Activated T-cell treated with anti-CD3 and anti-CD28 coated beads, Interleukin-2, amount 50 U/mL, for 4 hours (primary cell): ENCODE data around the gene TMA7B. TPM values are rescaled to one million over a fixed set of nuclear protein-coding genes. Genes with fewer than 3 reads are reported as not detected.

Source experiments
- ATAC-seq, 2 donors: fragments of 200-7000 bp; cut with Tn5 transposase; one replicate each; pipeline ENCODE4 v1.10.0; 2021
- DNase-seq: peaks from one replicate; pipeline ENCODE4 v3.0.0-alpha.2; 2020
- H3K27me3 Mint-ChIP-seq: one replicate; pipeline ENCODE4 v1.8.0; 2021; ENCODE audit warnings: low read depth, mixed read lengths
- H3K36me3 Mint-ChIP-seq: one replicate; pipeline ENCODE4 v1.8.0; 2022; ENCODE audit warnings: mixed read lengths; ENCODE audit not compliant: insufficient read depth
- H3K4me1 Mint-ChIP-seq: one replicate; pipeline ENCODE4 v1.8.0; 2021; ENCODE audit warnings: low read depth, mixed read lengths
- H3K4me3 Mint-ChIP-seq: one replicate; pipeline ENCODE4 v1.8.0; 2021; ENCODE audit warnings: mild to moderate bottlenecking, moderate library complexity, mixed read lengths
- H3K9me3 Mint-ChIP-seq: one replicate; pipeline ENCODE4 v1.8.0; 2021; ENCODE audit warnings: mixed read lengths
- total RNA-seq, 3 donors: library from RNA; stranded (reverse); gene quantifications; one replicate each; pipeline ENCODE4 v1.2.1, GENCODE V29; 2021

The TMA7B gene
- total RNA-seq: under 1 TPM; 0.61 to 0.92 (median 0.76) TPM

DNA sequence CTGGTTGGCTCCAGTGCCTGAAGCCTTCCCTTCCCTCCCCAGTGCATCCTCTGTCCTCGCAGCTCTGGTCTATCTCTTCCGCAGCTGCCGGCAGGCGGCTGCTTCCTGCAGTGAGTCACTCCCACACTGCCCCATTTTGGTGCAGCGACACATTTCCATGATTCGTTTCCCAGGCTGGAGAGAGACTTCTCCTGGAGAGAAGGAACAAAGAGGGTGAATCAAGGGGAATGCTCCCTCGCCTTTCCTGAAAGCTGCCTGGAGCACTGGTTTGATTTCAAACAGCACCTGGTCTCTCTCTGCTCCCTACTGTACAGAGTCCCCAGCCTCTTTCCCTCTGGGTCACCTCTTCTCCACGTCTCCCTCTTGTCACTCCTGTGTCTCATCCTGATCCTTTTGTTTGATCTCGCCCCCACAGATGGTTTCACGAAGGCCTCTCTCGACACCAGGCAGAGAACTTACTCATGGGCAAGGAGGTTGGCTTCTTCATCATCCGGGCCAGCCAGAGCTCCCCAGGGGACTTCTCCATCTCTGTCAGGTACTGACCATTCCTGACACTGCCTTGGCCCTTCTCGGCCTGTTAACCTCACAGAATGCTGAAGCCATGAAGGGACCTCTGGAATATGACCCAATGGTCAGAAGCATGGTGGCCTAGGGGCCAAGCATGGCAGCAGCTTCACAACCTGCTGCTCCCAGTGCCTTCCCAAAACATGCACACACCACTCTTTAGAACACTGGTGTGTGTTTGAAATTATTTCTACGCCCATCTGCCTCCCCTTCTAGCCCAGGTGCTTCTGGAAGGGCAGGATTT, at the start of gene TMA7B:
TSS of gene TMA7B (plus strand) at position 758 of the 808 bp plus-strand sequence. CDS start 3,978 bp downstream, outside the sequence.
- Mint-ChIP-seq H3K36me3 (peaks cover 44% of the 10 kb centered on the region), H3K4me1 (peaks cover 69% of the 10 kb centered on the region), H3K9me3 (no peaks in the 10 kb centered on the region), H3K4me3 (peak within 1 kb of the TSS; percentile 53), H3K27me3 (no peaks in the 10 kb centered on the region)
- ATAC-seq (peak; percentile 29 to 41), DNase-seq (peak; percentile 28)

DNA sequence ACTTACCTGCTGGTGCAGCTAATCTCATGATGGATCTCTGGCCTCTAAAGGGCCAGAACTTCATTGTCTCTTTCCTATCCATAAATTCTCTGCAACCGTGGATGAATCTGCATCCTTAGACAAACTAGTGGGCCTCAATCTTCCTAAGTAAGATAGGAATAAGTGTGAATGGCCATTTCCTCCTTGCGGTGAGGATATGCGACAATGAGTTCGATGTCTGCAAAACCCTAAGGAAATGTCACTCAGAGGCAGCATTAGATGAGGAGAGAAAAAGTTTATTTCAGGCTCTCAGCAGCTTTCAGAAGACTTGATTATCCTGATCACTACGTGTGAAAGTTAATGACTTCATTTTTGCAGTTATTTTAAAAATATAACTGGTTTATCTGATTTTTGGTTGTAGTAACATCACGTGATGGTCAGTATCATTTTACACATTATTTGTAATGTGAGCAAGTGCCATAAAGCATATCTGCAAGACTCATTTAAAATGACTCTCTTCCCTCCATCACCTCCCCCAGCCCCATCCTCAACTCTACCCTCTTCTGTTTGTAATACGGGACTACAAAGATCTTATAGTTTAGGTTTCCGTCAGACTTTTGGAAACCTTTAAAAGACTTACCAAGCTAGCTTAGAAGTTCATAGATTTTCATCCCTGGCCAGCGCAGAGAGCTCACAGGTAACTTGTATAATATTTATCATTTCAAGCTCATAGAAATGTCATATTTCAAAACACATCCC, 49.2 kb upstream of the TMA7B start:
- Mint-ChIP-seq H3K4me3 (peak overlapping the region; percentile 79), H3K36me3 (peaks cover 5% of the 10 kb centered on the region), H3K27me3 (no peaks in the 10 kb centered on the region), H3K4me1 (peaks cover 91% of the 10 kb centered on the region), H3K9me3 (no peaks in the 10 kb centered on the region)
- no peak for DNase-seq
- ATAC-seq: no peak

DNA sequence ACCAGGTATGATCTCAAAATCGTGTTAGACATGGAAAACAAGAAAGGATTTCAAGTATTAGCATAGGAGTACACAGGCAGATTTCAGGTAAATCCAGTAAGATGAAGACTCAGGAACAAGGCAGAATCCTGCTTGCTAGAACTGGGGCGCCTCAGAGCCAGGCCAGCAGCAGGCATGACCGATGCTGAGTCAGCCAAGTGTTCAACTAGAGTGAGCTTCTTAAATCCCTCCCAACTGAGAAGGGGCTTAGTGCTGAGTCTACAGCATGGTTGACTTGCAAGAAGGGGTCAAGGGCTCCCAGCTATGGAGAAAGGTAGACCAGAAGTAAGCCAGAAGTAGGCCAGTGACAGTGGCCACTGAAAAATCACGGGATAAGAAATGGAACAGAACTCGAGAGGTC, 46.9 kb upstream of the TMA7B start:
- peak overlapping the region; percentile 79 for H3K4me3 Mint-ChIP-seq
- no peaks in the 10 kb centered on the region for H3K9me3 Mint-ChIP-seq
- ATAC-seq: peak in 1 of 2 donors; percentile 25
- H3K4me1 Mint-ChIP-seq: peaks cover 96% of the 10 kb centered on the region
- peaks cover 7% of the 10 kb centered on the region for H3K36me3 Mint-ChIP-seq
- H3K27me3 Mint-ChIP-seq: no peaks in the 10 kb centered on the region
- DNase-seq: no peak

DNA sequence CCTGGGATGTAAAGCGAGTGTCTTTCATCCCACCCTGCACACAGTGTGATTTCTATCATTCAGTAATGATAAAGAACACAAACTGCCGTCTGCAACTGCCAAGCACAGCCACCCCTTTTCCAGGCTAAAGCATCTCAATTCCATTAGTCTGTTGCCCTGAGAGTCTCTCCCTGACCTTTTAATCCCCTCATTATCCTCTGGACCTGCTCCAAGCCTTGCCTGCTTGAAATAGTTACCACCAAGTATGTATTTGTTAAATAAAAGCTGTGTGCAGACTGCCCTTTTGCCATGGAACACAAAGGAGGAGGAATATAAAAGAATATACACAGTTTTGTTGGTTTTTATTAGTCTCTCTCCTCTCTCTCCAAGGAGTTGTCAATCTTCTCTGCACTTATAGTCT, 46.3 kb upstream of the TMA7B start:
- Mint-ChIP-seq H3K4me1 (peaks cover 94% of the 10 kb centered on the region), H3K4me3 (peak overlapping the region; percentile 79), H3K36me3 (peaks cover 7% of the 10 kb centered on the region), H3K9me3 (no peaks in the 10 kb centered on the region), H3K27me3 (no peaks in the 10 kb centered on the region)
- ATAC-seq: no peak
- DNase-seq: no peak

DNA sequence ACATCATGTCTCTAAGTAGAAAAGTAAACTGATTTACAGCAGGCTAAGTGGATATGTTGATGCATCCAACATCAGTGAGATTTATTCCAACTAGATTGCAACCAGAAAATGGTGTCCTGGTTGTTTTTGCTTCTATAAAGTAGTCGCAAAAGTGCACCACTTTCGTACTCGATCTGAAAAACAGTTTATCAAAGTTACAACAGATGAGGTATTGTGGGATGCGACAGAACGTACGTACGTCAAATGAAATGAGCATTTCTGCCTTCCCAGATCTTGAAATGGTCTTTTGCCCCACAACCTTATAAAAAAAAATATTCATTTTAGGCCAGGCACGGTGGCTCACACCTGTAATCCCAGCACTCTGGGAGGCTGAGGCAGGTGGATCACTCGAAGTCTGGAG, 45.6 kb upstream of the TMA7B start:
- Mint-ChIP-seq H3K27me3 (no peaks in the 10 kb centered on the region), H3K9me3 (no peaks in the 10 kb centered on the region), H3K4me1 (peaks cover 93% of the 10 kb centered on the region), H3K4me3 (peak overlapping the region; percentile 29), H3K36me3 (peaks cover 8% of the 10 kb centered on the region)
- no peak for ATAC-seq
- DNase-seq: no peak

DNA sequence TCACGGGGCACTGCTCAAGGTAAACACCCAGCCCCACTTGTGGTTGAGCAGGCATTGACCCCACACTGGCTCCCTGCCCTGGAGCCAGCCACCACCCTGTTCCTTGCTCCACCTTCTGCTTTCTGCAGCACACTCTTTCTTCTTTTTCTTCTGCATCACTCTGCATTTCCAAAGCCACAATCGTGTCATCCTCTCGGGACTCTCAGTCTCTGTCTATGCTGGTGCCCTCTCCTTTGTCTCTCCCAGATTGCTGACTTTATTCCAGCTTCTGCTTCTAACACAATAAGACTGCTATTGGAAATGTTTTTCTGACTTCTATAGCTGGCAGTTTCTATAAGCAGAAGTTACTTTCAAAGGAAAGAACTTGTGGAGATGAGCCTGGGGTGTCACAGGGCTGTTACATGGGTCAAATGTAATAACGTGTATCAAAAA, 44.9 kb upstream of the TMA7B start:
- Mint-ChIP-seq H3K36me3 (peaks cover 5% of the 10 kb centered on the region), H3K27me3 (no peaks in the 10 kb centered on the region), H3K9me3 (no peaks in the 10 kb centered on the region), H3K4me3 (peak overlapping the region; percentile 60), H3K4me1 (peaks cover 93% of the 10 kb centered on the region)
- no peak for DNase-seq
- no peak for ATAC-seq

DNA sequence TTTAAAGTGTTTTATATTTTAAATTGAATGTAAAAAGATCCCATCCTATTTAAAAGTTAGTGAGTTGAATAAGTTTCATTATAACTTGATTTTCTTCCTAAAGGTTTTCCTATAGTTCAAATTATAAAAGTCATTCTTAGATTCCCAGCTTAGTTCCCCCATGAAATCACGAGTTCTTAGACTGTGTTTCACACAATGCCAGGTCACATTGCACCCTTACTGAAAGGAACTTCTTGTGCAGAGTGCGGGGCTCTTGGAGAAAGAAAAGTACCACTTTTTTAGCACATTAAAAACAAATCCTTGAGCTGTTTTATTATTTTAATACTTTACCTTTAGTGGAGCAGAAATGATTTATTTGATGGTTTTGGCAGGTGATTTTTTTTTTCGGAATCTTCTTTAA, 43.7 kb upstream of the TMA7B start:
- peaks cover 93% of the 10 kb centered on the region for H3K4me1 Mint-ChIP-seq
- peaks cover 3% of the 10 kb centered on the region for H3K36me3 Mint-ChIP-seq
- no peaks in the 10 kb centered on the region for H3K9me3 Mint-ChIP-seq
- ATAC-seq (no peak), DNase-seq (no peak)
- H3K27me3 Mint-ChIP-seq: no peaks in the 10 kb centered on the region
- H3K4me3 Mint-ChIP-seq: peak overlapping the region; percentile 17

DNA sequence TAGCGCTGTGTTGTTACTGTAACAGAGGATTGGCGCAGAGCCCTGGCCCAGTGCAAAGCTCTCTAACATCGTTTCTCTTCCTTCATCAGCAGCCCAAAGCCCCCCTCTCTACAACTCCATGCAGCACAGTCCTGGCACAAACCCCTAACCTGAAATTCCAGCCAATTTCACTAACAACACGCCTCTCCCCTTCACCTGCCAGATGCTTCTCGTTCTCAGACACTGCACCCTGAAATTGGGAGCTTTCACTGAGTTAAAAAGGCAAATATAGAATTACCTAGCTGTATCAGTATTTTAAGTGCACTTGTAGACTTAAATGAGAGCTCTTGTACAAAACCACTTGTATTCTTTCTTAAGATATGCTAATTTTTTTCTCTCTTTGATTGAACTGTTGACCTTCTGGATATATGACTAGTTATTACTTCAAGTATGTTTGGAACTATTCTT, 43.0 kb upstream of the TMA7B start:
- H3K27me3 Mint-ChIP-seq: no peaks in the 10 kb centered on the region
- no peak for DNase-seq

DNA sequence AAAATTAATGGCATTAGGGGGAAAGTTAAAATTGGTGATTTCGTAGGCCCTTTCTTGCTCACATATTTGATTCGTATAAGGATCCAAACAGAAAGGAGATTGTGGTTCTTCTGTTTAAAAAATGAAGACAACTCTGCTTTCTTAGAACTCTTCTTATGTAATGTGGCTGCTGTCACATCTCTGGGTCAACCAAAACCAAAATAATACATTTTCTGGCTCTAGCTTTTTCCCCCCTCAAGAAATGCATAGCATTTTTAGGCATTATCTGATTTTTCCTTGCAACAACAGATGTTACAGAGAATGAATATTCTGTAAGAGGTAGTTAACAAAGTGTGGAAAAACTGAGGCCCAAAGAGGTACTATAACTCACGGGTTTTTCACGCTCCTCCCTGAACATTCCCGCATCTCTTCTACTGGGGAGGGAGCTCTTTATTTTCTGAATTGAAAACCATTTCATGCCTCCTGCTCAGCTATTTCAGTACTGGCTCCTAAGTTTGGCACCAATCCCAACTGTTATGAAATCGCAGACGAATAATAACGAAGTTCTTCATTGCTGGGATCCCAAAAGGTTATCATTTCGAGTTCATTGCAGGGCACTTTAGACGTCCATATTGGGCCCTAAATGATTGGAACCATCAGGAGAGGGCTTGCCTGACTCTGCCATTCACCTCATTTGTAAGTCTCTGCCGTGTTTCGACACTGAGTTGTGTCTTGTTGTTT, 42.3 kb upstream of the TMA7B start:
- Mint-ChIP-seq H3K27me3 (no peaks in the 10 kb centered on the region), H3K4me3 (peak overlapping the region; percentile 67), H3K36me3 (peaks cover 10% of the 10 kb centered on the region), H3K9me3 (no peaks in the 10 kb centered on the region), H3K4me1 (peaks cover 90% of the 10 kb centered on the region)
- ATAC-seq (no peak), DNase-seq (no peak)

More for the DNA sequence above, 43.0 kb upstream of the TMA7B start:
- Mint-ChIP-seq H3K4me1 (peaks cover 91% of the 10 kb centered on the region), H3K36me3 (peaks cover 7% of the 10 kb centered on the region), H3K4me3 (peak overlapping the region; percentile 67), H3K9me3 (no peaks in the 10 kb centered on the region)
- ATAC-seq: no peak

DNA sequence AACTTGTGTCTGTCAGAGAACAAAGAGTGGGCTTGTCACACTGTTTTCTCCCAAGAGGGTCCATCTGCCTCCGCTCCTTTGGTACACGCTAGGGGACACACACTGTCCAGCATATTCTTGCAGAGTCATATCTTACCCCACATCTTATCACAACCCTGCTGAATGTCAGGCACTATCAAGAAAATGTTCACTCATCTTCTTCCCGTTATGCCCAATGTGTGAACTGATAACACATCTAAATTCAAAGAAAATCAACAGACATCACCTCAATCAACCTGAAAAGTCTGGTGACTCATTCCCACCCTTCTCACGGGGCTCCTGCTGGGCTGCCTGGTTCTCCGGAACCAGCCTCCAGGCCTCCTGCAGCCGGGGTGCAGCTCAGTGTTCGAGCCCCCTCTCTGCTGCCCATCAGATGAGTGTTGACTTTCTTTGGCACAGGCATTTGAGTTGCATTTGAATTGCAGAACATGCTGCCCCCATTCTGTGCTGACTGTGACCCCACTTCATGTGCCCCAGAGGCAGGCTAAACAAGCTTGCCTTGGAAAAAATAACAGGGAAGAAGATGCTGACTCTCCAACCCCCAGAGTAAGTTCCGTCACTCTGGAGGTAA, 40.0 kb upstream of the TMA7B start:
- ATAC-seq: peak; percentile 82 to 83

DNA sequence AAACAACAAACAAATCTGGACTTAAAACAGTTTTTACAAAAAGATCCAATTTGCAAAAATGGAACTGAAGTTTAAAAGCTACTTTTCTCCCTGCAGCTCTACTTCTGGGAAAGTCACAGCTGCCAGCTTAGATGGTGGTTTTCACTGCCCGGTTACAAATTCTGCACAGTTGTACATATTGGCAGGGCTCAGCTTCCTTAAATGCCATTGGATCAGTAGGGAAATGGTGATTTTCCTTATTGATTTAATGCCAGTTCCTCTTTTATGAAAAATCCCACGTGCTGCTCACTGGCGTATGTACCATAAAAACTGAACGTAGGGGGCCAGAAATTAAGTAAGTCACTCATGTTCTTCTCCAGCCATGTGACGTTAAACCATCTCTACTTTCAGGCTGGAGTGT, 36.5 kb upstream of the TMA7B start:
- DNase-seq (no peak), ATAC-seq (no peak)
- H3K36me3 Mint-ChIP-seq: peaks cover 11% of the 10 kb centered on the region
- H3K4me3 Mint-ChIP-seq: peak overlapping the region; percentile 59
- H3K4me1 Mint-ChIP-seq: peaks cover 75% of the 10 kb centered on the region
- H3K9me3 Mint-ChIP-seq: no peaks in the 10 kb centered on the region
- H3K27me3 Mint-ChIP-seq: no peaks in the 10 kb centered on the region

More for the DNA sequence above, 40.0 kb upstream of the TMA7B start:
- Mint-ChIP-seq H3K27me3 (no peaks in the 10 kb centered on the region), H3K4me3 (peak overlapping the region; percentile 72), H3K4me1 (peaks cover 92% of the 10 kb centered on the region), H3K36me3 (peaks cover 10% of the 10 kb centered on the region), H3K9me3 (no peaks in the 10 kb centered on the region)
- peak; percentile 63 for DNase-seq

DNA sequence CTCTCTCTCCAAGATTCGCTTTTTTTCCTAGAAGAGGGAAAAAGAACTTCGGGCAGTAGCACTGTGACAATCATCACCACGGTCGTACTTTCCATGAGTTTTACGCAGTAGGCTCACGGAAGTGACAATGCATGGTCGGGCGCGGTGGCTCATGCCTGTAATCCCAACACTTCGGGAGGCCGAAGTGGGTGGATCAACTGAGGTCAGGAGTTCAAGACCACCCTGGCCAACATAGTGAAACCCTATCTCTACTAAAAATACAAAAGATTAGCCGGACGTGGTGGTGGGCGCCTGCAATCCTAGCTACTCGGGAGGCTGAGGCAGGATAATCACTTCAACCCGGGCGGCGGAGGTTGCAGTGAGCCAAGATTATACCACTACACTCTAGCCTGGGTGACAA, 35.9 kb upstream of the TMA7B start:
- no peak for ATAC-seq
- H3K27me3 Mint-ChIP-seq: no peaks in the 10 kb centered on the region
- H3K4me3 Mint-ChIP-seq: peak overlapping the region; percentile 59

DNA sequence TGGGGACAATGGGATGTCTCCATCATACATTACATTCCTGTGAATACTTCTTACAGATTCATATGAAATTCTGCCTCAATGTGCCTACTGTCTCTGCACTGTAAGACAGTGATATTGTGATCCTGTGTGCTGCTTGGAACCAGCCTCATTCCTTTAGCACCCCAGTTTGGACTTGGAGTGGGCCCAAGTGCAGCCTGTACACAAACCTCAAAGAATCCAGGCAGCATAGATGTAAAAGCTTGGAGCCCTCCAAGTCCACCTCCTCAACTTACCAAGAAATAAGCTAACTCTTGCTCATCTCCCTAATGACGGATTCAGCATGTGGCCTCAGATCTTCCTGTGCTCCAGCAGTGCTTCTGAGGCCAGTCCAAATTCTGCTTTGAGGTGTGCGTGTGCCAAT, 34.9 kb upstream of the TMA7B start:
- Mint-ChIP-seq H3K9me3 (no peaks in the 10 kb centered on the region), H3K27me3 (no peaks in the 10 kb centered on the region), H3K4me3 (no peak overlapping the region), H3K4me1 (peaks cover 62% of the 10 kb centered on the region), H3K36me3 (peaks cover 9% of the 10 kb centered on the region)
- no peak for ATAC-seq
- DNase-seq: no peak

More for the DNA sequence above, 35.9 kb upstream of the TMA7B start:
- Mint-ChIP-seq H3K9me3 (no peaks in the 10 kb centered on the region), H3K36me3 (peaks cover 11% of the 10 kb centered on the region), H3K4me1 (peaks cover 72% of the 10 kb centered on the region)
- no peak for DNase-seq
